ENCODE data around the gene TNK1. TPM values are rescaled to one million over a fixed set of nuclear protein-coding genes. Genes with fewer than 3 reads are reported as not detected.

The TNK1 gene
- polyA plus RNA-seq, 1 donor from 2014 or later, result 0.83 TPM

DNA sequence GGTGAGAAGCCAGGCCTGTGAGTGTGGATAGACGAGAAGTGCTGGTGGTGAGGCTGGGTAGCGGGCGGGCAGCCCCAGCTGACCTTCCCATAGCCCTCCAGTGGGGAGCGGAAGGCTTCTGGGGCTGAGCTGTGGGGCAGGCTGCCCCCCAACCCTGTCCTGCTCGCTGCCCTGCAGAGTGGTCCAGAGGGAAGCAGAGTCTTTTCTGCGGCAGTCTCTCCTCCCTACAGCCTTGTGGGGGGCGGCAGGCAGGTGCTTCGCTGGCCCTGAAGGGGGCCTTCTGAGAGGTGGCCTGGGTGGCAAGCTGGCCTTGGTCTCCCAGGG, 30.5 kb downstream of the TNK1 start:
- no peaks in the 10 kb centered on the region for H3K9me2 ChIP-seq (ENCODE audit: insufficient read depth, low read length)
- no peaks in the 10 kb centered on the region for H3K36me3 ChIP-seq (ENCODE audit: insufficient read depth, low read length)
- no peaks in the 10 kb centered on the region for H3K9me3 ChIP-seq (ENCODE audit: low read length)
- peaks cover 6% of the 10 kb centered on the region for H4K20me1 ChIP-seq (ENCODE audit: insufficient read depth)
- H3K27me3 ChIP-seq (ENCODE audit: insufficient read depth, low read depth, low read length), result no peaks in the 10 kb centered on the region
- no peak overlapping the region for H3K9ac ChIP-seq (ENCODE audit: low read length)
- no peak overlapping the region for H3K27ac ChIP-seq (ENCODE audit: low read length)
- peaks cover 14% of the 10 kb centered on the region for H3K79me2 ChIP-seq (replicated peaks; ENCODE audit: insufficient read depth, low read length)
- no peaks in the 10 kb centered on the region for H3F3A ChIP-seq (ENCODE audit: insufficient read depth, low read length, poor library complexity, severe bottlenecking)
- no peak overlapping the region for H3K4me3 ChIP-seq (ENCODE audit: low read length)
- TF ChIP-seq SMC3 (conservative IDR thresholded peaks at IDR 0.05; ENCODE audit: poor library complexity) (no peak), EZH2 (IDR thresholded peaks at IDR 0.05; ENCODE audit: borderline replicate concordance, insufficient read depth, low read length, poor library complexity, severe bottlenecking) (no peak), EP300 (conservative IDR thresholded peaks at IDR 0.05; ENCODE audit: poor library complexity, severe bottlenecking) (no peak), MXI1 (conservative IDR thresholded peaks at IDR 0.05; ENCODE audit: poor library complexity, severe bottlenecking) (no peak), POLR2AphosphoS5 (IDR thresholded peaks at IDR 0.05) (no peak), TAF1 (IDR thresholded peaks at IDR 0.05; ENCODE audit: low read depth) (no peak), RAD21 (conservative IDR thresholded peaks at IDR 0.05) (no peak)
- TF ChIP-seq, protein P1, sequence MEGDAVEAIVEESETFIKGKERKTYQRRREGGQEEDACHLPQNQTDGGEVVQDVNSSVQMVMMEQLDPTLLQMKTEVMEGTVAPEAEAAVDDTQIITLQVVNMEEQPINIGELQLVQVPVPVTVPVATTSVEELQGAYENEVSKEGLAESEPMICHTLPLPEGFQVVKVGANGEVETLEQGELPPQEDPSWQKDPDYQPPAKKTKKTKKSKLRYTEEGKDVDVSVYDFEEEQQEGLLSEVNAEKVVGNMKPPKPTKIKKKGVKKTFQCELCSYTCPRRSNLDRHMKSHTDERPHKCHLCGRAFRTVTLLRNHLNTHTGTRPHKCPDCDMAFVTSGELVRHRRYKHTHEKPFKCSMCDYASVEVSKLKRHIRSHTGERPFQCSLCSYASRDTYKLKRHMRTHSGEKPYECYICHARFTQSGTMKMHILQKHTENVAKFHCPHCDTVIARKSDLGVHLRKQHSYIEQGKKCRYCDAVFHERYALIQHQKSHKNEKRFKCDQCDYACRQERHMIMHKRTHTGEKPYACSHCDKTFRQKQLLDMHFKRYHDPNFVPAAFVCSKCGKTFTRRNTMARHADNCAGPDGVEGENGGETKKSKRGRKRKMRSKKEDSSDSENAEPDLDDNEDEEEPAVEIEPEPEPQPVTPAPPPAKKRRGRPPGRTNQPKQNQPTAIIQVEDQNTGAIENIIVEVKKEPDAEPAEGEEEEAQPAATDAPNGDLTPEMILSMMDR (IDR thresholded peaks at IDR 0.05; ENCODE audit: poor library complexity, severe bottlenecking), result no peak
- TF ChIP-seq, protein P2, sequence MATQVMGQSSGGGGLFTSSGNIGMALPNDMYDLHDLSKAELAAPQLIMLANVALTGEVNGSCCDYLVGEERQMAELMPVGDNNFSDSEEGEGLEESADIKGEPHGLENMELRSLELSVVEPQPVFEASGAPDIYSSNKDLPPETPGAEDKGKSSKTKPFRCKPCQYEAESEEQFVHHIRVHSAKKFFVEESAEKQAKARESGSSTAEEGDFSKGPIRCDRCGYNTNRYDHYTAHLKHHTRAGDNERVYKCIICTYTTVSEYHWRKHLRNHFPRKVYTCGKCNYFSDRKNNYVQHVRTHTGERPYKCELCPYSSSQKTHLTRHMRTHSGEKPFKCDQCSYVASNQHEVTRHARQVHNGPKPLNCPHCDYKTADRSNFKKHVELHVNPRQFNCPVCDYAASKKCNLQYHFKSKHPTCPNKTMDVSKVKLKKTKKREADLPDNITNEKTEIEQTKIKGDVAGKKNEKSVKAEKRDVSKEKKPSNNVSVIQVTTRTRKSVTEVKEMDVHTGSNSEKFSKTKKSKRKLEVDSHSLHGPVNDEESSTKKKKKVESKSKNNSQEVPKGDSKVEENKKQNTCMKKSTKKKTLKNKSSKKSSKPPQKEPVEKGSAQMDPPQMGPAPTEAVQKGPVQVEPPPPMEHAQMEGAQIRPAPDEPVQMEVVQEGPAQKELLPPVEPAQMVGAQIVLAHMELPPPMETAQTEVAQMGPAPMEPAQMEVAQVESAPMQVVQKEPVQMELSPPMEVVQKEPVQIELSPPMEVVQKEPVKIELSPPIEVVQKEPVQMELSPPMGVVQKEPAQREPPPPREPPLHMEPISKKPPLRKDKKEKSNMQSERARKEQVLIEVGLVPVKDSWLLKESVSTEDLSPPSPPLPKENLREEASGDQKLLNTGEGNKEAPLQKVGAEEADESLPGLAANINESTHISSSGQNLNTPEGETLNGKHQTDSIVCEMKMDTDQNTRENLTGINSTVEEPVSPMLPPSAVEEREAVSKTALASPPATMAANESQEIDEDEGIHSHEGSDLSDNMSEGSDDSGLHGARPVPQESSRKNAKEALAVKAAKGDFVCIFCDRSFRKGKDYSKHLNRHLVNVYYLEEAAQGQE (IDR thresholded peaks at IDR 0.05; ENCODE audit: borderline replicate concordance), result no peak
- no peak overlapping the region for H2AFZ ChIP-seq (ENCODE audit: low read depth, low read length)
- no peak overlapping the region for H3K4me2 ChIP-seq (ENCODE audit: low read length)

DNA sequence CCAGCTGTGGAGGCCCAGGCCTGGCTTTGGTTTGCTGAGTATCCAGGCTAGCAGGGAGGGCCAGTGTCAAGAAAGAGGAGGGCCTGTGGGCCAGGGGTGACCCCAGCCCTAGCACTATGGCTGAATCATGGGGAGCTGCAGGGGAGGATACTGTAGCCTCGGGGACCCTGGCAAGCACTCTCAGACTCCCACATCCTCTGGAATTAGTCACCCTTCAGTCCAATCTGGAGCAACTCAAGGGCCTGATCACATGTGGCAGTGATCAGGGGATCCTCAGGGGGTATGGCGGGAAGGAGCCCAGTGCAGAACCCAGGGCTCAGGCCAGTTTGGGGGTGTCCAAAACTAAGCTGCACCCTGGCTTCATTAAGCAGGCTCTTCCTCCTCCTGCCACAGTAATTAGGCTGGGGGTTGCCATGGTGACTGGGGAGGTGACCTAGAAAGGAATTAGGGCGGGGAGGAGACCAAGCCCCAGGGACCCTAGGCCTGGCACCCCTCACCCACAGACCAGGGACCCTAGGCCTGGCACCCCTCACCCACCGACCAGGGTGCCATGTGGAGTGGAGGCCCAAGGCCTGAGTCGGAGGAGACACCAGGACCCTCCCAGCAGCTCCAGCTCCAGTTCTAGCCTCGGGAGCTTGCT, 32.6 kb downstream of the TNK1 start:
- peaks cover 4% of the 10 kb centered on the region for H4K20me1 ChIP-seq (ENCODE audit: insufficient read depth)
- H3K79me2 ChIP-seq (replicated peaks; ENCODE audit: insufficient read depth, low read length), result no peaks in the 10 kb centered on the region
- H3K27me3 ChIP-seq (ENCODE audit: insufficient read depth, low read depth, low read length), result no peaks in the 10 kb centered on the region
- no peaks in the 10 kb centered on the region for H3F3A ChIP-seq (ENCODE audit: insufficient read depth, low read length, poor library complexity, severe bottlenecking)
- H3K9me2 ChIP-seq (ENCODE audit: insufficient read depth, low read length), result no peaks in the 10 kb centered on the region
- no peak overlapping the region for H3K27ac ChIP-seq (ENCODE audit: low read length)
- H3K36me3 ChIP-seq (ENCODE audit: insufficient read depth, low read length), result no peaks in the 10 kb centered on the region
- no peaks in the 10 kb centered on the region for H3K9me3 ChIP-seq (ENCODE audit: low read length)
- no peak for TF ChIP-seq EZH2 (IDR thresholded peaks at IDR 0.05; ENCODE audit: borderline replicate concordance, insufficient read depth, low read length, poor library complexity, severe bottlenecking)
- no peak for TF ChIP-seq RAD21 (conservative IDR thresholded peaks at IDR 0.05)
- TF ChIP-seq SMC3 (conservative IDR thresholded peaks at IDR 0.05; ENCODE audit: poor library complexity), result no peak
- no peak for TF ChIP-seq MXI1 (conservative IDR thresholded peaks at IDR 0.05; ENCODE audit: poor library complexity, severe bottlenecking)
- TF ChIP-seq TAF1 (IDR thresholded peaks at IDR 0.05; ENCODE audit: low read depth), result no peak
- TF ChIP-seq EP300 (conservative IDR thresholded peaks at IDR 0.05; ENCODE audit: poor library complexity, severe bottlenecking), result no peak
- TF ChIP-seq, protein P2 (IDR thresholded peaks at IDR 0.05; ENCODE audit: borderline replicate concordance), result no peak
- no peak overlapping the region for H2AFZ ChIP-seq (ENCODE audit: low read depth, low read length)
- H3K4me2 ChIP-seq (ENCODE audit: low read length), result no peak overlapping the region
- H3K9ac ChIP-seq (ENCODE audit: low read length), result no peak overlapping the region
- H3K4me3 ChIP-seq (ENCODE audit: low read length), result no peak overlapping the region

Measured in neural cell (in vitro differentiated cells).